SK-MEL-5 (cell line): ENCODE data around the gene PLEKHA6. TPM values are rescaled to one million over a fixed set of nuclear protein-coding genes. Genes with fewer than 3 reads are reported as not detected.
"Not testable (repeated sequence)": the region's sequence is repeated elsewhere in the genome, so short reads cannot be mapped to it uniquely, and the experiment has no call there.

Experiments
- DNase-seq: peaks from one replicate; pipeline ENCODE4 v3.0.0-alpha.2; 2016; ENCODE audit warnings: low read depth, low spot score
- in situ Hi-C: cut with HindIII; loops from 2 replicates; pipeline ENCODE4 v1.10.0; 2016; ENCODE audit warnings: low sequenced_read_pairs, high pct_unique_total_duplicates, low pct_unique_long_range_greater_than_20kb
- total RNA-seq: library from RNA; depleted of rRNA; stranded (reverse); fragments of >200 nt; shearing (Covaris generic); gene quantifications from 2 replicates; pipeline ENCODE4 v1.2.3, GENCODE V29; 2014

The PLEKHA6 gene
- total RNA-seq, 1 experiment from 2014 or later, result not detected

DNA sequence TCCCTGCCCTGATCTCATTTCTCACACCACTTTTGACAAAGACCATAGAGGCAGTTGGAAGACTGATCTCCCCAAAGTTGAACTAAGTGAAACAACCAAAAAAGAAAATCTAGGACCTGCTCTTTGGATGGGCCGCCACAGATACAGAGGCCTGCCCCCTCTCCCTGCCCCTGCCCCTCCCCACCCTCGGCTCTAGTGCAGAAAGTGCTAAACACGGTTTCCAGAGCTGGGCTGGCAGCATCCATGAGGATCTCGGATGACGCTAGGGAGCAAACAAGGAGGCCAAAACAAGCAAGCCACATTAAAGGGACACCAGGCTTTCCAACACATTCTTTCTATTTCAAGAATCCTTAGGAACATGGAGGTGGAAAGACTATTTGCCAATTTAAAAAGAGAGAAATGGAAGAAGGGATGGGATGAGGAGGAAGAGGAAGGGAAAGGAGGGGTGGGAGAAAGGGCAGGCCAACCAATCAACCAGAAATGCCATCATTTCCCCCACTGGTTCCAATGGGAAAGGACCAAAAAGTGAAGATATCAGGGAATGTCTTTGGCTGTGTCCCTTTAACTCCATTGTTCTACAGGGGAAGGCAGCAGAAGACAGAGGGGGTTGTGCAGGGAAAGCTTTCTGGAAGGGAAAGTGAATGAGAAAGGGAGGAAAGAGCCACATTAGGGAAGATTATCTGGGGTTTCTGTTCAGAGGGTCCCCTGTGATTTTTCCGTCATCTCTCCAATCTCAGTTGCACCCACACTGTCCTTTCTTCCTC, 107.6 kb downstream of the PLEKHA6 start:
- in situ Hi-C loops, result no loop called here

DNA sequence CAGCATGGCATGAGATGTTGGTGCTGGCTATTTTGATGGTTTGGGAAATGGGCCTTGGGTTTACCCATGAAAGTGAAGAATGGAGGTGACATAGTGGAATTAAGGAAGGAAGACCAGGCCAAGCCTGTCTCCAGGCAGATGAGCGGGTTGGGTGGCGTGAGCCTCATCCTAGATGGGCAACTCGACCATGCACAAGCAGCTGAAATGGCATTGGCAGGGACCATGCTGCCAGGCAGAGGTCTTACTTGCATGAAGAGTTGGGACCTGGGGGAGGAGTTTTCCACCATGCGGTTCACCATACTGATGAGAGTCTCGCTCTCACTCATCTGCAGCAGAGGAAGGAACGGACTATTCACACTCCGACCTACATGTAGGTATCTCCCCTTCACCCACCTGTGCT, 108.4 kb downstream of the PLEKHA6 start:
- in situ Hi-C loops, result no loop called here
- DNase-seq, result no peak

More for the DNA sequence above, 107.6 kb downstream of the PLEKHA6 start:
- no peak for DNase-seq

DNA sequence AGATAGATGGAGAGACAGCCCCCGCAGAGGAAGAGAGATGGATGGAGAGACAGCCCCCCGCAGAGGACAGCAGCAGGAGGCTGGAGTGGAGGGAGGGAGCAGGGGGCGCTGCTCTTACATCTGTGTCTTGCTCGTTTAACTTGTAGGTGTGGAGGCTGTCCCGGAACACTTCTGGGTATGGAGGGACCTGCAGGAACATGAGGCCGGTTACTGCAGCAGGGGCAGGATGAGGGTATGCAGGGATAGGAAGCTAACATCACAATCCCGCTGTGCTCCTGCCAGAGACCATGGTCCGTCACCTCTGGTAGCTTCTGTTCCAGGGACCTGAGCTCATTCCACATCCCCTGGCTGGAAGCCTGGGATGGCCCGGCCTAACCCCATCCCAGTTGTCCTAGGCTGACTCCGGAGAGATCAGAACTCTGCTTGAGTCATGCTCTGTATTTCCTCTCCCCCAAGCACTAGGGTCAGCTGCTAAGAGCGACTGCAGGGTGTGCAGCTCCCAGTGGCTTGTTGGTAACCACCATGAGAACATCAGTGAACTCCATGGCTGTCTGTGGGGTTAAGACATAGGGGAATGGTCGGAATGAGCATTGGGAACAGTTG, 109.2 kb downstream of the PLEKHA6 start:
- no peak for DNase-seq
- in situ Hi-C loops, result no loop called here

DNA sequence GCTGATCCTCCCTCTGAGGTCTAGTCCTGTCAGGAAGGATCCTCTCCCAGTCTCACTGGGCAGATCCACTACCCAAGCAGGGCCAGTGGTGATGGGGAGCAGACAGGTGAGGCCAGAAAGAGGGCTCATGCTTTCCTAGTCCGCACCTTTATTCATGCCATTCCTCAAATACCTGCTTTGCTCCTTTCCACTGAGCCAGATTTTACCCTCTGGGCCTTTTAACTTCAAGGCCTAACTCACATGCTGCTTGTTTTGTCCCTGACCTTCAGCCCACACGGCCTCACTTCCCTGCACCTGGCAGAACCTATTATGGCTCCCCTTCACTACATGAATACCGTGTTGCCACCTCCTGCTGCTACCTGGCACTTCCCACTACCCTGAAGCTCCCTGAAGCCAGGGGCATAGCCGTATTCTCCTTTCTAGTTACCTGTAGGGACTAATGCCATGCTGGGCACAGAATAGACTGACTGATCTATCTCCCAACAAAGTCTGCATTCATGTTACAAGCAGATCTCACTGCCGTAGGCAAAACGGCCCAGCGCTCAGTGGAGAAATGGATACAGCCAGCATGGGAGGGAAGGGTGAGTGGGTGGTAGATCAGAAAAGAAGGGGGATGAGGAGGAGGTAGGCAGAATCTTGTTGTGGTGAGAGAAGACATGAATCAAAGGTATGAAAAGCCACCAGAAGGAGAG, 109.8 kb downstream of the PLEKHA6 start:
- in situ Hi-C loops, result no loop called here
- peak; percentile 17 for DNase-seq

DNA sequence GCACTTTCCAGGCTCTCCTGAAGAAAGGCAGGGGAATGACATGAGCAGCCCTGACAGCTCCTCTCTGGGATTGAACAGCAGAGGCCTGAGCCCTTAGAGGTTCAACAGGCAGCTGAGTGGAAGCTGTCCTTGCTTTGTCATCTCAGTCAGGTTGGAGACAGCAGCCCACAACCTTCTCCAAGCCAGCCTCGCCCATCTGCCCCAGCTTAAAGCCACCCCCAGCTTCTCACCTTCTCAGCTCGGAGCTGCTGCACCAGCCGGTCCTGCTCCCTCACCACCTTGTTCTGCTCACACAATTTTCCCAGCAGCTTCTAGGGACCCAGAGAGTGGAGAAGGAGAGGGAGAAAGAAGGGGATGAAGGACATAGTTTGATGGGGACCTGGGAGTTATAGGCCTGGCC, 110.8 kb downstream of the PLEKHA6 start:
- no peak for DNase-seq
- in situ Hi-C loops, result no loop called here

DNA sequence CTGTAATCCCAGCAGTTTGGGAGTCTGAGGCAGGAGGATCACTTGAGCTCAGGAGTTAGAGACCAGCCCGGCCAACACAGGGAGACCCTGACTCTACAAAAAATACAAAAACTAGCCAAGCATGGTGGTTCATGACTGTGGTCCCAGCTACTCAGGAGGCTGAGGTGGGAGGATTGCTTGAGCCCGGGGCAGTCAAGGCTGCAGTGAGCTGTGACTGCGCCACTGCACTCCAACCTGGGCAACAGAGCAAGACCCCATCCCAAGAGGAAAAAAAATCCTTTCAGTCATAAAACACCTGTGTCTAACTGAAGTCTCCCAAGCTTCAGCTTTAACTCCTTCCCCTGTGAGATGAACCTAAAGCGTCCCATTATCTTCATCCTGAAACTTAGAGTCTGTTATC, 112.9 kb downstream of the PLEKHA6 start:
- in situ Hi-C loops, result no loop called here
- DNase-seq, result no peak

DNA sequence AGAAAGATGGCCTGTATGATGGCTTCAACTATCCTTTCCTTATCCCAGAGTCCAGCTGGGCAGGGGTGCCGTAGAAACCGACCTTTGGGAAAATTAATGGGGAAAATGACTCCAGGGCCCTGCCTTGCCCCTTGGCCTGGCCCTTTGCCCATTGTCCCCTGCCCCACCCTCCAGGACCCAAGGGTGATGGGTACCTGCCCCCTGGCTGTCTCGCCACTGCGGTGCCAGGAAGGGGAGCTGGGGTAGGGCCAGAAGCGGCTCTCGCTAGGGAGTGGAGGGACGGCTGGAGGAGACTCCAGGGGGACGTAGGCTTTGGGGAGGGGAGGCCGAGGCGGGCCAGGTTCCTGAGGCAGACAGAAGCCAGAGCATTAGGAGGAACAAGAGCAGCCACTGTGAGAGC, 116.8 kb downstream of the PLEKHA6 start:
- in situ Hi-C loops, result no loop called here
- DNase-seq, result no peak

DNA sequence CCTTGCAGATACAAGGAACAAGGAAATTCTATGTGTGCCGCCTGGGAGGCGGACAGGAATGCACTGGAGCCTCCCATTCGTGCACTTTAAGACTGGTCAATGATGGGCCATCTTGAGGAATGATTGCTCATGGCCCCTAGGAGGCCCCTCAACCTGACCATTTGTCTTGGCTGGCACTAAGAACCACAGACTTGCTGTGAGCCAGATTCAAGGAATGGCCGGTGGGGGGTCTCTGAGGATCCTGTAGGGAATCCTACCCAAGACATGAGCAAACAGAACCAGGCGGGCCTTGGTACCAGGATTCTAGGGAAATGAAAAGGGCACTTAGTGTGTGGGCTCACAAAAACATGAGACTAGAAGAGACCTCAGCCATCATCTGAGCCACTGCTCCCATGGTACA, 117.8 kb downstream of the PLEKHA6 start:
- no peak for DNase-seq
- in situ Hi-C loops, result no loop called here

DNA sequence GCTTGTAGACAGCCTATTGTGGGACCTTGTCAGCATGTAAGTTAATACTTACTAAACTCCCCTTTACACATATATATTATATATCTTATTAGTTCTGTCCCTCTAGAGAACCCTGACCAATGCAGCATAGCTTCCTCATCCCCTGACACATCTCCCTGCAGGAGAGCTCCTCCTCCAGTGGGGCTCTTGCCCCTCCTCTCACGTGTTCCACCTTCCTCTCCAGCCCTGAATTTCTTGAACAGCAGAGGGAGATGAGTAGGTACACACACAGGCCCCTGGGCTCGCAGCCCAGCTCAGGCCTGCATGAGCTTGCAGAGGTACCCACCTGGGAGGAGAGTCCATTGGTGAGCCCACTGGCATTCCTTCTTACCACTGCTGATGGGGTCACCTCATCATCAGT, 118.7 kb downstream of the PLEKHA6 start:
- DNase-seq, result no peak

DNA sequence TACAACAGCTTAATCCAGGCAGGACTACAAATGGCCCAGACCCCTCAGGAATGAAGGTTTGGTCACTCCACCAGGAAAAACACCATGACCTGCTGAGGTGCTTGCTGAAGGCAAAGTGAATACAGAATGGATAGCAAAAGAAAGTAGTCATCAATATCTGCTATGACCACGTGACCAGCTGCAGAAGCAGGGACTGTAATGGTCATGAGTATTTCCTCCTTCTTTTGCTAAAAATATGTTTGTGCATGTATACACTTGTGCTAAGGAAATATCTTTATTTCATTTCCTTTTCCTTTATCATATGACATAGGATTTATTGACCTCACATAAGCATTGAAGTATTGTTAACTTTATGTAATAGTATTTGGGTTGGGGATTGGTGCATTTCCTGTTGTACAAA, 119.5 kb downstream of the PLEKHA6 start:
- in situ Hi-C loops, result no loop called here
- DNase-seq, result no peak

More for the DNA sequence above, 118.7 kb downstream of the PLEKHA6 start:
- in situ Hi-C loops, result no loop called here

DNA sequence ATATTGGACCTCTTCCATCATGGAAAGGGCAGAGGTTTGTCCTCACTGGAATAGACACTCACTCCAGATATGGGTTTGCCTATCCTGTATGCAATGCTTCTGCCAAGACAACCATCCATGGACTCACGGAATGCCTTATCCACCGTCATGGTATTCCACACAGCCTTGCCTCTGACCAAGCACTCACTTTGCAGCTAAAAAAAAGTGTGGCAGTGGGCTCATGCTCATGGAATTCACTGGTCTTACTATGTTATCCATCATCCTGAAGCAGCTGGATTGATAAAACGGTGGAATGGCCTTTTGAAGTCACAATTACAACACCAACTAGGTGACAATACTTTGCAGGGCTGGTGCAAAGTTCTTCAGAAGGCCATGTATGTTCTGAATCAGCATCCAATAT, 120.3 kb downstream of the PLEKHA6 start:
- in situ Hi-C loops, result not testable (repeated sequence)

DNA sequence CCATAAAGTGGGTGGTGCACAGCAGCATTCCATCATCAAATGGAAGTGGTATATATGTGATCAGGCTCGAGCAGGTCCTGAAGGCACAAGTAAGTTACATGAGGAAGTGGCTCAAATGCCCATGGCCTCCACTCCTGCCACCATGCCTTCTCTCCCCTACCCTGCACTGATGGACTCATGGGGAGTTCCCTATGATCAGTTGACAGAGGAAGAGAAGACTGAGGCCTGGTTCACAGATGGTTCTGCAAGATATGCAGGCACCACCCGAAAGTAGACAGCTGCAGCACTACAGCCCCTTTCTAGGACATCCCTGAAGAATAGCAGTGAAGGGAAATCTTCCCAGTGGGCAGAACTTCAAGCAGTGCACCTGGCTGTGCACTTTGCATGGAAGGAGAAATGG, 121.2 kb downstream of the PLEKHA6 start:
- in situ Hi-C loops, DNase-seq: not testable (repeated sequence)

More for the DNA sequence above, 120.3 kb downstream of the PLEKHA6 start:
- not testable (repeated sequence) for DNase-seq

DNA sequence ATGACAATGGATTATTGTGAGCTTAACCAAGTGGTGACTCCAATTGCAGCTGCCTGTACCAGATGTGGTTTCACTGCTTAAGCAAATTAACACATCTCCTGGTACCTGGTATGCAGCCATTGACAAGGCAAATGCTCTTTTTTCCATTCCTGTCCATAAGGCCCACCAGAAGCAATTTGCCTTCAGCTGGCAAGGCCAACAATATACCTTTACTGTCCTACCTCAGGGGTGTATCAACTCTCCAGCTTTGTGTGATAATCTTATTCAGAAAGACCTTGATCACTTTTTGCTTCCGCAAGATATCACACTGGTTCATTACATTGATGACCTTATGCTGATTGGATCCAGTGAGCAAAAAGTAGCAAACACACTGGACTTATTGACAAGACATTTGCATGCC, 122.2 kb downstream of the PLEKHA6 start:
- DNase-seq, in situ Hi-C loops: not testable (repeated sequence)

DNA sequence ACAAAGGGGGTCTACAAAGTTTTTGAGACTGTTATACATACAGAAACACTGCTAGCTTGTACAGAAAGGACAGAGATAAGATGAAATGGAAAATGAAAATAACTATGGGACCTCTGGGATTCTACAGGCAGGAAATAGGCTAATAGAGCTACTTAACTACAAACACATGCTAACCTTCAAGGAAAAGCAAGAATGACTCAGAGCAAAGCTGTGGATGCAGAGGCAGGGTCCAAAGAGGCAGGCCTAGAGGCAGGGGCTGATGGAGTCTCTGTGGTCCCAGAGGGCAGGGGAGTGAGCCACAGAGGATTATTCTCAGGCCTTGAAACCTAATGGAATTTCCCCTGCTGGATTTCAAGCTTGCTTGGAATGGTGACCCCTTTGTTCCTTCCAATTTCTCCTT, 127.2 kb downstream of the PLEKHA6 start:
- in situ Hi-C loops, result no loop called here
- DNase-seq, result no peak

DNA sequence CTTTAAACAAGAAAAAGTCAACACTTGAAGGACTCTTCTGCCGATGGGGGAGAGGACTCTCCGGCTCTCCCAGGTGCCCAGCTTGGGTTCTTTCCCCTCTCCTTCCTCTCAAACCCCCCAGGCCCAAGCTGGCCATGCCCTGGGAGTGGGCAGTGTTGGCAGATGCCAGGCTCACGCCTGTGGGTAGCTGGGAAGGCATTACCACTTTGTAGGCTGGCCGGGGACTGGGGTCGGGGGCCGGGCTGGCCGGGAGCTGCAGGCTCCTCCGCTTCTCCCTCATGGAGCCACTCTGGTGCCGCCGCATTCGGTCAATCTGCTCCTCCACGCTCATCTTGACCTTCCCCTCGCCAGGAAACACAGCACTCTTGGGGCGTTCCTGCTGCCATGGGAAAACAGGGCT, 129.5 kb downstream of the PLEKHA6 start:
- in situ Hi-C loops, result no loop called here
- DNase-seq, result no peak

DNA sequence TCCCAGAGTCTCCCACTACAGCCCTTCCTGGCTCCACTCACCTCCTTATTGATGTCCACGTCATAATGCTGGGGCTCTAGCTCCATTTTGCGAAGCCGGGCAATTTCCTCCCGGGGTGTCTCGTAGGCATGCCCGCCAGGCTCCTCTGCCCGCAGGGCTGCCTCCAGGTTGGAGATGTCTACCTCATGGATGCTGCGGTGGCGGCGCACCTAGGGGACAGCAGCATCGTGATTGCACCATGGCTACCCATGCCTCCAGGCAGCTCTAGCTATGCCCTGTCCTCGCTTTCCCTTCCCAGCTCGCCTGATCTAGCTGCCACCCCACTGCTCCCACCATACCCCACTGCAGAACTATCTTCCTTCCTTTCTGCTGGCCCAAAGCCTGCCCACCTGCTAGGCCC, 130.8 kb downstream of the PLEKHA6 start:
- in situ Hi-C loops, result no loop called here
- no peak for DNase-seq

DNA sequence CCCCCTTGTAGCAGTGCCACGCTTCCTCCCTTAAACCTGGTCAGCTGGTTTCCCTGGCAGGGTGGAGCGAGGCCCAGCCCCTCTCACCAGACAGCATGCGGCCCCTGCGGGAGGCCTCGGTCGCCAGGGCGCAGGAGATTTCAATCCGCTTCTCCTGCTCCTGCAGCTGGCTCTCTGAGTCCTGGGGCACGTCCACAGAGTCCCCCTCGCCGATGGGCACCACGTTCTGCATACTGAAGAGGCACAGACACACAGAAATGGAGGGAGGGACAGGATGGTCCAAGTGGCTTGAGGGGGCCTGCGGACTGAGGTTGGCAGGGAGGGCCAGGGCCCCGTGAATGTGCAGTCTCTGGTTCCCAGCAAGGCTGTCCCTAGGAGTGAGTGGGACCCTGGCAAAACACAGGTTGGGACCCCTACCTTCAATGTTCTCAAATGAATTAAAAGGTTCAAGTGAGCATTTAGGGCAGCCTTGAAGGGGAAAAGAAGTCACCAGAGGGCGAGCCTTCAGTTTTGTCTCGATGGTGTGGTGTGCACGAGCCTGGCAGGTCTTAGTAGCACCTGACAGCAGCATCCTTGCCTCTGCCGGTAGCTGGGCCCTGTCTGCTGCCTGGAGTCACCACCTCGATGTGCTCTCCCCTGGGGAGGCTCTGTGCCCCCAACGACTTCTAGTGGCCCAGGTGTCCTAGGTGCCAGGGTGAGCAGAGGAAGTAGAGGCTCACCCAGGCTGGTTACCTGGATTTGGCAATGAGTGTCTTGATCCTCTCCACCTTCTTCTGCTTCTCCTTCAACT, 131.5 kb downstream of the PLEKHA6 start:
- in situ Hi-C loops, result no loop called here
- no peak for DNase-seq

DNA sequence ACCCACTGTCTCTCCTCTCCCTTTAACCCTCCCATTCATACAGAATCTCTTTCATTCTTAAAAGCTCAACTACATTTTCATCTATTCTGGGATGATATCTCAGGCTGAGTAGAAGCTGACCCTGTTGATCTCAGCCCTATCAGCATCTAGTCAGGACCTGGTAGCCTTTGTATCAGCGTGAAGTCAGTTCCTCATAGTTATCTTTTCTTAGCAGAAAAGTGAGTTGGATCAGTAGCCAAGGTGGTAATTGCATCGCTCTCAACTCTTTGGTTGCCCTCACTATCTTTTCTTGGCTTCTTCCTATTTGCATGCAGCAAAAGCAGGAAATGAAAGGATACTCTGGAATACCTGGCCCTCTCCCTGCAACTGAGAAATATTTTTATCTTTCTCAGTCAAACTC, 132.4 kb downstream of the PLEKHA6 start:
- in situ Hi-C loops, result no loop called here

More for the DNA sequence above, 132.4 kb downstream of the PLEKHA6 start:
- DNase-seq, result no peak
